ENCODE results near the gene TRIO. TPM values are rescaled to one million over a fixed set of nuclear protein-coding genes. Genes with fewer than 3 reads are reported as not detected.

The TRIO gene
- total RNA-seq, 1 donor = 211 TPM

GRCh38 chr5:14455814-14456321 lies 312.7 kb downstream of the TRIO start:
- no peak for DNase-seq (ENCODE audit: low read depth)
- H3K4me3 ChIP-seq (ENCODE audit: low read depth, low read length) = no peak overlapping the region
- no peak for TF ChIP-seq CTCF (IDR thresholded peaks at IDR 0.05; ENCODE audit: insufficient read depth, low read length)

GRCh38 chr5:14457476-14457875 lies 314.3 kb downstream of the TRIO start:
- H3K4me3 ChIP-seq (ENCODE audit: low read depth, low read length) = no peak overlapping the region
- DNase-seq (ENCODE audit: low read depth) = peak; percentile 46
- no peak for TF ChIP-seq CTCF (IDR thresholded peaks at IDR 0.05; ENCODE audit: insufficient read depth, low read length)

GRCh38 chr5:14458414-14458813 lies 315.3 kb downstream of the TRIO start:
- H3K4me3 ChIP-seq (ENCODE audit: low read depth, low read length) = no peak overlapping the region
- no peak for DNase-seq (ENCODE audit: low read depth)
- no peak for TF ChIP-seq CTCF (IDR thresholded peaks at IDR 0.05; ENCODE audit: insufficient read depth, low read length)

GRCh38 chr5:14460844-14461398 lies 317.8 kb downstream of the TRIO start:
- H3K4me3 ChIP-seq (ENCODE audit: low read depth, low read length) = no peak overlapping the region
- TF ChIP-seq CTCF (IDR thresholded peaks at IDR 0.05; ENCODE audit: insufficient read depth, low read length) = no peak
- DNase-seq (ENCODE audit: low read depth) = peak; percentile 53

- TF ChIP-seq CTCF (IDR thresholded peaks at IDR 0.05; ENCODE audit: insufficient read depth, low read length) = no peak
- no peak overlapping the region for H3K4me3 ChIP-seq (ENCODE audit: low read depth, low read length)
- no peak for DNase-seq (ENCODE audit: low read depth)
Measured at GRCh38 chr5:14462681-14463080, 319.5 kb downstream of the TRIO start.

GRCh38 chr5:14463629-14464028 lies 320.5 kb downstream of the TRIO start:
- H3K4me3 ChIP-seq (ENCODE audit: low read depth, low read length) = no peak overlapping the region

More at GRCh38 chr5:14463629-14464028, 320.5 kb downstream of the TRIO start:
- DNase-seq (ENCODE audit: low read depth) = peak; percentile 94
- TF ChIP-seq CTCF (IDR thresholded peaks at IDR 0.05; ENCODE audit: insufficient read depth, low read length) = no peak
